SU-DHL-6 (cell line): Measurements from ENCODE around the gene SAFB.

Experiments used
- CTCF ChIP-seq: fragments of 200-600 bp; sonication (generic); IDR thresholded peaks from one replicate; pipeline ENCODE4 v1.5.1; 2017; ENCODE audit warnings: antibody characterized with exemption, mild to moderate bottlenecking, low read length, moderate library complexity; ENCODE audit not compliant: insufficient read depth, poor library complexity, severe bottlenecking
- EZH2phosphoT487 ChIP-seq: fragments of 200-600 bp; sonication (generic), shearing (Covaris generic); conservative IDR thresholded peaks from 2 replicates; pipeline ENCODE4 v1.6.1; 2018; ENCODE audit warnings: mild to moderate bottlenecking, antibody characterized with exemption, low read length, moderate library complexity, mixed read lengths

GRCh38 chr19:5608291-5608690, 14.6 kb upstream of the SAFB start:
- TF ChIP-seq CTCF (no peak), EZH2phosphoT487 (no peak)
